ENCODE results near the gene IFT81.
"Not testable (repeated sequence)": the region's sequence is repeated elsewhere in the genome, so short reads cannot be mapped to it uniquely, and the experiment has no call there.

Gene IFT81

DNA sequence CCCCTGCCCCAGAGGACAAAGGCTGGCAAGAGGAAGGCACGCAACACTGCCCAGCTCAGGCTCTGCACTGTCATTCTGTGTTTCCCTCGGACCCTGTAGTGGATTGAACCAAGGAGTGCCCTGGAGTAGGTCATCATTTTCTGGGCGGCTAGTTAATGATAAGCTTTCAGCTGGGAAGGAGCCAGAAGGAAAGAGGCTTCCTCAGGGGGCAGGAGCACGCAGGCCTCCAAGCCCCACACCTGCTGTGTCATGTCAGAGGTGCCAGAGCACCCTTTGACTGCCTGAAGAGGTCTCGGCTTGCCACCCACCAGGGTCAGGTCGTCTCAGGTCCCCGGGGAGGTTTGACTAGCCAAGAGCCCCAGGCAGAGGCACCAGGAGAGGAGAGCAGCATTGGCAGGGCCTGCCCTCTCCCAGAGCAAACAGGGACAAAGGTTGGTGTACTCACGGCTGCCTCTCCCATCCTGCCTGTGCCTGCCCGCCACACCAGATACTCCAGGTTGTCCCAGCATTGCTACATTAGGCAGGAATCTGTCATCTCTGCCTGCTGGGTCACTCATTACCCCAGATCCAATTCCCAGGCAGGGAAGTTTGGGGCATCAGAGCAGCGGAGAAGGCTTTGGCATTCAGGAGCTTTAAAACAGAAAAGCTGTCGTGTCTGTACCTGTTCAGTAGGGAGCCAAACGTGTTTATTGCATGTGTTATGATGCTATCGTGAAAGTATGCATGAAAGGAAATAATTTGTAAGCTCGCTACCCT lies 123.4 kb downstream of the IFT81 start:
- DNase-seq: no peak

DNA sequence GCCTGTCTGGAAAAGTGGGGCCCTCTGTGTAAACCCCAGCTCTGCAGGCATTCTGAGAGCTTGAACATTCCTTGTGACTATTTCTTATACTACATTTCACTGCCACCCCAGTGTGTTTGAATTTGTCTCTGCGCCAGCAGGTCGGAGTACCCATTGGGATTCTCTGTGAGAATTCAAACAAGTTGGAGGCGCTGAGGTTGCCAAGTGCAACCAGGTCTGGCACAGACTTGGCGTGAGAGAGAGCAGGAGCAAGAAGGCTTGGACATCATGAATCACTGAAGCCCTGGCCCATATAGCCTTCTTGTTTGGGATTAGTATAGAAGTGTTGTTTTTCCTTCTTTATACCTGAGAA lies 123.9 kb downstream of the IFT81 start:
- no peak for DNase-seq

DNA sequence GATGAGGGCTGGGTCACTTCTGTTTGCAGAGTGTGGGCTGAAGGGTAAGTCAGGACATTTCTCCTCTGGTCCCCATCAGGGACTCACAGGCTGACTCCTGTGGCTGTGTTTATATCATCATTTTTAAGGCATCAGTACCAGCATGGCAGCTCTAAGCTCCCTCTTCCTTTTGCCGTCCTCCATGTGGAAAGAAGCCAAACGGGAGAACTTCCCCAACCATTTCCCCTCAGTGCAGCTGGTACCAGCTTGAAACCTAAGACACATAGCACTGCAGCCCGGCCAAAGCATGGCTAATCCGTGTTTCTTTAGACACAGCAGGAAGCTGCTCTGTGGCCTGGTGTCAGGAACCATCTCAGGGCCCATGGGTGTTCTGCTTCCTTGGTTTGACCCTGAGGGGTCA lies 124.9 kb downstream of the IFT81 start:
- no peak for DNase-seq

DNA sequence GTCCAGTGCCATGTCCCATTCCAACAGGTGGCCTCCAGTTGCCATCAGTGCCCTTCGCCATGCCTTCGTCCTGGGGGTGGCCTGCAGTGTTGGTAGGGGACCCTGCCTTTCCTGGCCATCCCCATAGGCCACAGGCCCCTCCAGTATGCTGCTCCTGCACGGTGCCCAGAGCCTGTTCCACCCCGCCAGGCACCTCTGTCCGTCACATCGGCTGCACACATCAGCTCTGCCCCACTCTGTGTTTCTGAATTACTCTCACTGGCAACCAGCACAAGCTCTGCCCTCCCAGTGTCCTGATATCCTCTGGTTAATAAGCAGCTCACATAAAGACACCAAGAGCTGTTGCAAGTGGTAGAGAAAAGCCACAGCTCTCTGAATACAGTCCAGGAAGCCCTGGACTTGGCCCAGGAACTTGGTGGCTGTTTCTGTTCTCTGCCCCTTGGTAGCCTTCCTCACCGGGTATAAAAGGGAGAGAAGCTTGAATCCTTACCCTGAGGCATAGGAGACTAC lies 125.6 kb downstream of the IFT81 start:
- DNase-seq: no peak

DNA sequence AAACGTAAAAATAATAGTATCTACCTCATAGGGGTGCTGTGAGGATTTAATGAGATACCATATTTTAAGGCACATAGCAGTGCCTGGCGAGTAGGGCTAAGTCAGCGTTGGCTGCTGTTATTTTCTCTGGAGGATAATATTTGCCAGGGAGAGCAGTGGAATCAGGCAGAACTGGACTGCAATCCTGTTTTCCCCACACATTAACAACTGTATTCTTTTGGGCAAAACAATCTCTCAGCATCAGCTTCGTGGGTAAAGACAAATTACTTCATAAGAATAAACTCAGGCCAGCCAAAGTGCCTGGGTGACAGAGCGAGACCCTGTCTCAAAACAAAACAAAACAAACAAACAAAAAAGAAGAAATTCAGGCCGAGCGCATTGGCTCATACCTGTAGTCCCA lies 127.2 kb downstream of the IFT81 start:
- no peak for DNase-seq

DNA sequence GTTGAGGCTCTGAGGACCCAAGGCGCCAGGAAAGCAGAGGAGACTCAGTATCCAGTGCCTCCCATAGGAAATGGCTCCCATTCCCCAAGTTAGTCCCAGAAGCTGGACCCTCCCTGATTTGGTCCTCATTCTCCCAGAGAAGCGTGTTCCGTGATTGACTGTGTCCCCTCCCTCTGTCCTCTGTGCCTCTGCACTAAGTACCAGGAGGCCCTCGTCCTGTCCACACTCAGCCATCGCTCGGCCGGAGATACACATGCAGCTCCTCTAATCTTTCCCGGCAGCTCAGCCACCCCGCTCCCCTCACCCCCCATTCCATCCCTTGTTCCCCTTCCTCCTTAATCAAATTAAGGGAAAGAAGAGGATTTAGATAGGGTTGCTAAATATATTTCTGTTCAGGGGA lies 128.6 kb downstream of the IFT81 start:
- DNase-seq: no peak

DNA sequence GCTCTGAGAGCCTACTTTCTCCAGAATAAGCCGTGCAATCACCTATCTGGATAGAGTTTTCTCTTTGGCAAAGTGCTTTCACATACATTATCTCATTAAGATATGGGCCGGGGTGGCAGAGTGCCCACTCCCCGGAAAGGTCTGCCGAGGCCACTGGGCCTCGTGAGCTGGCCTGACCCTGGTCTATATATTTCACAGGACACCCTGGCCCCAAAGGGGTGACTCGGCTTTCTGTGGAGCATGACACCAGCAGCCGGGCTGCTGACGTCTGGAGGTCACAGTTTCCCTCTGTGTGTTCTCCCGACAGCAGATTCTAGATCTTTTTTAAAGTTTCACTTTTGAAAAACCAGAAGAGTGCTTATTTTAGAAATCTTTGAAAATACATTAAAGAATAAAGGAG lies 129.0 kb downstream of the IFT81 start:
- DNase-seq: no peak

DNA sequence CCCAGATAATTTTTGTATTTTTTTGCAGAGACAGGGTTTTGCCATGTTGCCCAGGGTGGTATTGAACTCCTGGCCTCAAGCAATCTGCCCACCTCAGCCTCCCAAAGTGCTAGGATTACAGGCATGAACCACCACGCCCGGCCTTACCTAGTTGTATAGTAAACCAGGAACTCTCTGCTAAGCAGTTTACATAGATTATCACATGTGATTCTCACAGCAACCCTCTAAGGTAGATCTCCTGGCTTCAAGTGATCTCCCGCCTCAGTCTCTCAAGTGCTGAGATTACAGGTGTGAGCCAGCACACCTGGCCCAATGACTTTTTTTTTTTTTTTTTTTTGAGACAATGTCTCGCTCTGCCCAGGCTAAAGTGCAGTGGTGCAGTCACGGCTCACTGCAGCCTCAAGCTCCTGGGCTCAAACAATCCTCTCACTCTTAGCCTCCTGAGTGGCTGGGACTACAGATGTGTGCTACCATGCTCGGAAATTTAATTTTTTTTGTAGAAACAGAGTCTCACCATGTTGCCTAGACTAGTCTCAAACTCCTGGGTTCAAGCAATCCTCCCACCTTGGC lies 130.9 kb downstream of the IFT81 start:
- DNase-seq: no peak

DNA sequence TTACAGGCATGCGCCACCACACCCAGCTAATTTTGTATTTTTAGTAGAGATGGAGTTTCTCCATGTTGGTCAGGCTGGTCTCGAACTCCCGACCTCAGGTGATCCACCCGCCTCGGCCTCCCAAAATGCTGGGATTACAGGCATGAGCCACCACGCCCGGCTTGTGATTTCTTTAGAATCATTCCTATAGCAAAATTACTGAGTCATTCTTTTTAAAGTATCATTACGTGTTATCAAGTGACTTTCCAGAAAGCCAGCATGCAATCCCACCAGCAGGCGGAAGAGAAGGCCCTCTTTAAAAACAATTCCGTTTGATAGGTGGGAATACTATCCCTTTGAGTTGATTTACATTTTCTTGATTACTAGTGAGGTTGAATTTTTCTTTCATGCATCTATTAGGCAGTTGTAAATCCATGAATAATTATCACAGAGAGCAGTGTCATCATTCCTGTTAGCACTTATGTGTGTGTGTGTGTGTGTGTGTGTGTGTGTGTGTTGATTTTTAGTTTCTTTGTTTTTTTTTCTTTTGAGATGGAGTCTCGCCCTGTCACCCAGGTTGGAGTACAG lies 131.8 kb downstream of the IFT81 start:
- not testable (repeated sequence) for DNase-seq

DNA sequence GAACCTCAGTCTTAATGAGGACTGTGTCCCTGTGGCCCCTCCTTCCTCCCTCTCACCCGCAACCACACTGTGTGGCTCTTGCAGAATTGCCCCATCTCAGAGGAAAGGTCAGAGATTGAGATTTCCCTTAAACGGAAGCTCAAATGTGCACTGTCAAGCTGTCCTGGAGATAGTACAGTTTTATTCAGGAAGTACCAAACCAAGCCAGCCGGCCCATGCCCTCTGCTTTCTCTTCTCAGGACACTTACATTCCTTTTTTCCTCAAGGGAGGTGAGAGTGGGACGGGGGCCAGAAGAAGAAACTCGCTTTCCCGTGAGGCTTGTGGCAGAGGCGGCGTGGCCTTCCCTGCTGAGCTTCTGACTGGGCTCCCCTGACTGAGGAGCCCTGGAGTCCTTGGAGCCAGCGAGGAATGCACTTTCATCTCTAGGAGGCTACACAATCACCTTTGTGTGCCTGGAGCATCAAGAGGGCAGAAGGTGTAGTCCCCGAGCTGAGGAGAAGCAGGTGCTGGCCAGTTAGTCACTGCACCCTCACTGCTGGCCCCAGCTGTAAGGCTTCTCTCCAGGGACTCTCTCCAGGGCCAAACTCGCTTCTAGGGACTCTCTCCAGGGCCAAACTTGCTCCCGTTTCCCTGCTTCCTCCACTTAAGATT lies 132.7 kb downstream of the IFT81 start:
- peak; percentile 84 to 89 for DNase-seq

DNA sequence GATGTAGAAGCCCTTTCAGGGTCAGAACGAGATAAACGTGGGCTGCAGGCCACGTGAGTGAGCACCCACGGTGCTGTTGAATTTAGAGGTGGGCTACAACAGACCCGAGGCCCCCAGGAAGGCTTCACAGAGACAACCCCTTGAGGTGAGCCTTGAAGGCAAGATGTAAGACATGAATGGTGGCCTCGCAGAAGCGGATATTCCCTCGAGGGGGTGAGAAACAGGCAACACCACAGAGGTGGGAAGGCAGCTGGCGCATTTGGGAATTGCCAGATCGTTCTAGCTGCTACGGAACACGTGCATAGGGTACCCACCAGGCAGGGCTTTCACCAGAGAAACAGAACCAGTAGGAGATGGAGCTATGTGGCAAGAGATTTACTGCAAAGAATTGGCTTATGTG lies 134.3 kb downstream of the IFT81 start:
- DNase-seq: no peak

DNA sequence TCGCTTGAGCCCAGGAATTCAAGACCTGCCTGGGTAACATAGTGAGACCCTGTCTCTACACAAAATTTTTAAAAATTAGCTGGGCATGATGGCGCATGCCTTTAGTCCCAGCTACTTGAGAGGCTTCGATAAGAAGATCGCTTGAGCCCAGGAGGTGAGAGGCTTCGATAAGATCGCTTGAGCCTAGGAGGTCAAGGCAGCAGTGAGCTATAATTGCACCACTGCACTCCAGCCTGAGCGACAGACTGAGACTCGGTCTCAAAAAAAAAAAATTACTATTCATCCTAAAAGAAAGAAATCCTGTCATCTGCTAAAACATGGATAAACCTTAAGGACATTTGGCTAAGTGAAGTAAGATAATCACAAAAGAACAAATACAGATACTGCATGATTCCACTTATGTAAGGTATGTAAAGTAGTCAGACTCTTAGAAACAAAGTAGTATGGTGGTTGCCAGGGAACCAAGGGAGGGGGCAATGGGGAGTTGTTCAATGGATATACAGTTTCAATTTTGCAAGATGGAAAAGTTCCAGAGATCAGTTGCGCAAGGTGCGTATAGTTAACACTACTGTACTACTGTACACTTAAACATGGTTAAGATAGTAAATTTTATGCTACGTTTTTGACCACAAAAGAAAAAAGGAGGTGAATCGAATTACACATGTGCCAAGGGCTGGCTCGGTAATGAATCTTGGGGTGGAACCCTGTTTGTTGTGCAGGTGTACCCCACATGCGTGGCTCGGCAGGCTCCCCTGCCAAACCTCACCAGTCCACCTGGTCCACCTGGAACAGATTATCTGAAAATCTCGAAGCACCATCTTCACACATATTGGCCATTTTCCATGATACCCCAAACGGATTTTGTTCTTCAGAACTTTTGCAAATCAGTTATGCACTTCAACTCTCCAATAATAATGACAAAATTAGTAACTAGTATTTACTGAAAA lies 138.6 kb downstream of the IFT81 start:
- DNase-seq: no peak

DNA sequence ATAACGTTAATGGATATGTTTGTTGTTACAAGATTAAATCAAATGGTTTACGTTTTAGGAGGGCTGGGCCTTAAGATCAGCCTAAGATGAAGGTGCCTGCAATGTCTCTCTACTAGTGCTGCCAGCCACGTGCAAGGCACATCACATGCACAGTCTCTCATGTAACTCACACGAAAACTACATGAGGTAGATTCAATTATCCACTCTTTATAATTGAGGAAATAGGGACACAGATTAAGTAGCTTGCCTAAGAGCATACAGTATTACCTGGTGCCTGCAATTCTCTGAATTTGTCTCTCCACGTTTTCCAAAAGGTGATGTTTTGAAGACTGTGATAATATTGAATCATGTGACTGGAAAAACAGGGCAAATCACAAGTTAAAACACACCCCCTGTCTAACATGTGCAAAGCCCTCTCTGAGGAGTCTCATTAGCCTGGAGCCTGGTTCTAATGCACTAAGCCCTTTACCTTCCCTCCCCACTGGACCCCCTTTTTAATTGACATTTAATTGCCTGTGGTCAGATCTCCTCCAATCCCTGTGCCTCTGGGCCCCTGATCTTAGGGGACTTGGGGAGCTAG lies 142.3 kb downstream of the IFT81 start:
- no peak for DNase-seq

DNA sequence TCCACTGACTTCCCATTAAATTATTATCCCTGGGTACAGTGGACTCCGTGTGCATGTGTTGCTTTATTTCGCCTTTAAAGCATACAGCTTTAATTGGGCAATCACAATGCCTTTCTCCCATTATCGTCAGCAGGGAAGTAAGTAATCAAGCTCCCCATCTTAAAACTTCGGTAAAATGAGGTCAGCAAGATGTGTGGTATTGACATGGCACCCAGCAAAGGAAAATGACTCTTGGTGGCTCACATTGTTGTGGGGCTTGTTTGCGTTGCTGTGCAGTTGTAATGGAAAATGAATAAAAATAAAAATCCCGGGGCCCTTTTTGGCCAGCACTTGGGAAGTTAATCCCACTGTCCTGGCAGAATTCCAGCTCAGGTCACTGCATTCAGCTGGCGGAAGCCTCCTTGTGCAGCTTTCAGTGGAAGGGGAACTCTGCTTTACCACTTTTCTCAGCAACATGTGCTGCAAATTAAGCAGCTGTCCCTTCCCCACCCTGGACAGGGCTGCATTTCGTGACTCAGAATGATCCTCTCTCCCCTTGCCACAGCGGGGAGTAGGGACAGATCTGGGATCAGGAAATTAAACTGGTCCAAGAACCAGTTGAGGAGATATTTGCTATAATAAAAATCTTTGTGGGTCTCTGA lies 142.9 kb downstream of the IFT81 start:
- no peak for DNase-seq
